Stimulated activated CD4-positive, alpha-beta T cell treated with anti-CD3 and anti-CD28 coated beads, Interleukin-1b, Interleukin-23, amount 100 ng/mL, for 48 hours (primary cell): ENCODE data around the gene WDR75.
"Not testable (repeated sequence)": the region's sequence is repeated elsewhere in the genome, so short reads cannot be mapped to it uniquely, and the experiment has no call there.

Source experiments
- DNase-seq: peaks from one replicate; pipeline ENCODE4 v3.0.0-alpha.2; 2020

The WDR75 gene

GRCh38 chr2:189442468-189442867, 1.2 kb downstream of the WDR75 start:
- DNase-seq = peak; percentile 26

GRCh38 chr2:189444322-189444721, 3.0 kb downstream of the WDR75 start:
- peak; percentile 23 for DNase-seq

GRCh38 chr2:189446780-189447179, 5.5 kb downstream of the WDR75 start:
- DNase-seq = no peak

GRCh38 chr2:189454009-189454408, 12.7 kb downstream of the WDR75 start:
- DNase-seq = no peak

GRCh38 chr2:189465076-189465475, 23.8 kb downstream of the WDR75 start:
- no peak for DNase-seq

GRCh38 chr2:189465478-189465877, 24.2 kb downstream of the WDR75 start:
- no peak for DNase-seq

- DNase-seq = no peak
These were observed 24.8 kb downstream of the WDR75 start for GRCh38 chr2:189466046-189466445.

- DNase-seq = no peak
These were observed 25.4 kb downstream of the WDR75 start for GRCh38 chr2:189466656-189467055.

- DNase-seq = no peak
These were observed 25.9 kb downstream of the WDR75 start for GRCh38 chr2:189467160-189467559.

- no peak for DNase-seq
These were observed 26.3 kb downstream of the WDR75 start for GRCh38 chr2:189467593-189467992.

- no peak for DNase-seq
These were observed 33.3 kb downstream of the WDR75 start for GRCh38 chr2:189474526-189474925.

- DNase-seq = no peak
These were observed 36.5 kb downstream of the WDR75 start for GRCh38 chr2:189477756-189478155.

- not testable (repeated sequence) for DNase-seq
These were observed 37.0 kb downstream of the WDR75 start for GRCh38 chr2:189478289-189478688.

- DNase-seq = no peak
These were observed 39.8 kb downstream of the WDR75 start for GRCh38 chr2:189481071-189481470.

GRCh38 chr2:189483571-189483970, 42.3 kb downstream of the WDR75 start:
- DNase-seq = no peak

GRCh38 chr2:189483980-189484740, 42.9 kb downstream of the WDR75 start:
- no peak for DNase-seq

GRCh38 chr2:189485146-189485545, 43.9 kb downstream of the WDR75 start:
- DNase-seq = no peak

GRCh38 chr2:189486237-189486770, 45.0 kb downstream of the WDR75 start:
- DNase-seq = no peak

GRCh38 chr2:189487283-189488007, 46.2 kb downstream of the WDR75 start:
- no peak for DNase-seq

GRCh38 chr2:189488008-189488310, 46.7 kb downstream of the WDR75 start:
- DNase-seq = no peak

- no peak for DNase-seq
These were observed 51.2 kb downstream of the WDR75 start for GRCh38 chr2:189492451-189492850.

GRCh38 chr2:189498205-189498604, 56.9 kb downstream of the WDR75 start:
- no peak for DNase-seq

GRCh38 chr2:189499137-189499536, 57.9 kb downstream of the WDR75 start:
- DNase-seq = no peak

- no peak for DNase-seq
These were observed 59.3 kb downstream of the WDR75 start for GRCh38 chr2:189500456-189501160.
